GM18909 (cell line): Measurements from ENCODE around the gene APLP2.

ENCODE experiments used
- ATAC-seq: cut with Tn5 transposase; IDR thresholded peaks from one replicate; pipeline ENCODE4 v1.9.1; 2021; ENCODE audit warnings: mild to moderate bottlenecking; ENCODE audit not compliant: unreplicated experiment, poor library complexity

Gene APLP2

DNA sequence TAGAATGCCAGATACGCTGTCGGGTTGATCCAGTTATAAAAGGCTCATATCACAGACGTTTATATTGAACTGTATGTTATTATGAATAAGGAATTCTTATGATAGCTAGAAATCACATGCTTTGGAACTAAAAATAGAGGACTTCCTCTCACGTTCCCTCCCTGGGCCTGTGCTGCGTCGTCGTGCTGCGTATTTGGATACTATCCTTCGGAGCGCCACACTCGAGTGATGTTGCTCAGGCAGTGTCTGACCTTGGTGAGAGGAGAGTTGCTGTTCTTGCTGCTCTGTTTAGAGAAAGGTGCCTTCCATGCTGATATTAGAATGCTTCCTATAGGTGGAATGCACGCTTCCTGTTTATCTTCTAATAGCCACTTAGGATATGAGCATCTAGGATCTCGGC lies 69.7 kb downstream of the APLP2 start:
- no peak for ATAC-seq

DNA sequence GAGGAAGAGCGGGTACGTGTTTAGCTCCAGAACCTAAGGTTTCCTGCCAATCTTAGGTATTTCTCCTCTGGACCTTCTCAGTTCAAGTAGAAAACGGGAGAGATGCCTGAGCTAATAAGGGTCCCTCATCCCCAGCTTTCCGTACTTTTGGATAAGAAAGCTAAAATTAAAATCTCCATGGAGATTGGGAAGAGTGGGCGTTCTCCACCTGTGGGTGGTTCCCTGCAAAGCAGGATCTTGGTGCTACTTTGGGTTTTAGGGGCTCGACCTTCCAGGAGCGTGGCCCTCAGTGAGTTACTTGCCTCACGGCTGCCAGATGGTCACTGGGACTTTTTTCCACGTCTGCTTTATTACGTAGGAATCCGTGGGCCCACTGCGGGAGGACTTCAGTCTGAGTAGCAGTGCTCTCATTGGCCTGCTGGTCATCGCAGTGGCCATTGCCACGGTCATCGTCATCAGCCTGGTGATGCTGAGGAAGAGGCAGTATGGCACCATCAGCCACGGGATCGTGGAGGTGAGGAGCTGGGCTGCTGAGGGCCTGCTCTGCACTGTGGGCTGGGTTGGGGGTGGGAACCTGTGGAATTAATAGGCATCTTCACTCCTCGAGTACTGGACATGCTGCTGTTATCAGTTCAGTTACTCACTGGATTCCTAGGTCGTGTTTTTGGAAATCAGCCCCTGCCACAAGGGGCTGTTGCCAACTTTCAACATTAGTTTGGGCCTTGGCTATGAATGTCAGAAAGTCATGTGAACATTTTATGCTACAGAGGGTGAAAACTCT lies 72.1 kb downstream of the APLP2 start:
- ATAC-seq: no peak

DNA sequence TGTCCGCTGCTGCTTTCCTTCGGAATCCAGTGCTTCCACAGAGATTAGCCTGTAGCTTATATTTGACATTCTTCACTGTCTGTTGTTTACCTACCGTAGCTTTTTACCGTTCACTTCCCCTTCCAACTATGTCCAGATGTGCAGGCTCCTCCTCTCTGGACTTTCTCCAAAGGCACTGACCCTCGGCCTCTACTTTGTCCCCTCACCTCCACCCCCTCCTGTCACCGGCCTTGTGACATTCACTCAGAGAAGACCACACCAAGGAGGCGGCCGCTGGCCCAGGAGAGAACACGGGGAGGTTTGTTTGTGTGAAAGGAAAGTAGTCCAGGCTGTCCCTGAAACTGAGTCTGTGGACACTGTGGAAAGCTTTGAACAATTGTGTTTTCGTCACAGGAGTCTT lies 74.4 kb downstream of the APLP2 start:
- no peak for ATAC-seq

DNA sequence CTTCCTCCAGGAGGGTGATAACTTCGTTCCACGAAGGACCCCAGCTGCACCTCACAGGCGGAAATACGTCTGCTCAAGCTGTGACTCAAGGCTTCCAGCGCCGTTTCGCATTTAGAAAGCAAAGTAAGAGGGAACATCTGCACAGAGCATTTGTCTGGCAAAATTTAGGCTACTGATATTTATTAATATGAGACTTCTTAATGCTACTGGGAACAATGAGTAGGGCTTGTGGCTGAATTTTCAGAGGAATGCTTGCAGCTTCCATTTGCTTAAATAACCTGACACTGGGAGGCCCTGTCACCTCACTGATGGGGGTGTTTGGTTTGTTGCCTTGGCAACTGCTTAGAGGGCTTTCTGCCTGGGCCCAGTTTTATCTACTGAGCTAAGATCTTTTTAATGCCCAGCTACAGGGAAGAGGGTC lies 75.2 kb downstream of the APLP2 start:
- no peak for ATAC-seq

DNA sequence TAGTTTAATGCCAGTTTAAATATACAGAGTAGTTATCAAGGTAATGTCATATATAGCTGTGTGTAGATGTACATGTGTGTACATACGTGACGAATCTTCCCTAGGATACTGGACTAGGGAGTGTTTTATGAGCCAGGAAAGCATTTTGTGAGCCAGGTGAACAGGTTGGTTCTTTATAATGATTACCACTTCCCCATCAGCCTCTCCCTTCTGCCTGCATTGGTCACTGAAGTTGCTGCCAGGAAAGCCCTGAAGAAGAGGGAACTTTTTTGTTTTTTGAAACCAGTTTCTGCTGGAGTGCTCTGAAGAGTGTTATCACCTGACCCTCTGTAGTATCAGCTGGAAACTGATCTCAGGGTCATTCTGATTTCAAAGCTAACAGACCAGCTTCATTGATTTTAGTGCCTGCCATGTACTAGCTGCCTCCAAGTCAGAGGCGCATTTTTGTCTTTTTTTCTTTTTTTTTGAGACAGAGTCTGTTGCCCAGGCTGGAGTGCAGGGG lies 75.7 kb downstream of the APLP2 start:
- no peak for ATAC-seq

DNA sequence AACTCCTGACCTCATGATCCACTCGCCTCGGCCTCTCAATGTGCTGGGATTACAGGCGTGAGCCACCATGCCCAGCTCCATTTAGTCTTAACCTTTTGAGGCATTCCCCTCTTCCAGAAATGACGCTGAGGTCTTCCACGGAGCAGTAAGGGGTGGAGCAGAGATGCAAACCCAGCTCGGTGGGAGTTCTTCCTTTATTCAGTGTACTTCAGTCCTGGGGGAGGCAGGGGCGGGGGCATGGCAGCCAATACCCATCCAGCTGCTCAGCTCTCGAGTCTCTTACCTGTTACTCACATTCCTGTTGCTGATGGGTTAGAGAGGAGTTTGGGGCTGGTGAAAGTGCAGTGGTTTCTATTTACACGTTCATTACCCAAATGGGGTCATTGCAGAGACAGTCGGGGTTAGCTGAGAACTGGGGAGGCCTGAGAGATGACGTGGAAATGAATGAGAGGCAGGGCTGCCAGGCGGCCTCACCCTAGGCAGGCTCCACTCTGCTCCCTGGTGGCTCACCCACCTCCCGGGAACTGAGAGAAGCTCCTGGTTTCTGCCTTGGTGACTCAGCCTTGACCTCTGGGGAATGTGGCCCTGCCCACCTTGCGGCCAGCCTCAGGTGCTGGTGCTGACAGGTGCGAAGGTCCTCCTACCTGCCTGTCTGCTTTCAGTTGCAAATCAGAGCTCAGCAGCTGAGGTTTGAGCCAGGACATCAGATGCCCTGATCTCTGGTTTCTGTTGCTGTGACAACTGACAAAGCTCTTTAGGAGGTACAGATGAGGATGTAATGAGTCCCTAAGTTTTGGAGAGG lies 76.5 kb downstream of the APLP2 start:
- ATAC-seq: peak; percentile 49

DNA sequence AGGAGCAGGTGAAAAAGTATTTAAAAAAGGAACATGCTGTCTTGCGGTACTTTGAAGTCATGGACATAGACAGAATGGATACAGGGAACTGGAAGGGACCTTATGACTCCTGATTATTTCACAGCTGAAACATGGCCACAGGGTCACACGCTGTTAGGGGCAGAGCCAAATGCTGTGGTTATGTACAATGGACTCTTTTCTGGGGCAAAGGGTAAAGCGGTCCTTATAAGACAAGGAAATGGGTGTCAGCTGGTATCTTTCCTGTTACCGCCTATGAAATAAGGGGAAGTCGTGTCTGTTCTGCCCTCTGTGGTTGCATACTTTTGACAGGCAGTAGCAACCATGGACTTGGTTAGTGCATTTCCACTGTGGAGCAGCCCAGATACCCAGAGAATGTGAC lies 77.1 kb downstream of the APLP2 start:
- peak; percentile 36 for ATAC-seq

DNA sequence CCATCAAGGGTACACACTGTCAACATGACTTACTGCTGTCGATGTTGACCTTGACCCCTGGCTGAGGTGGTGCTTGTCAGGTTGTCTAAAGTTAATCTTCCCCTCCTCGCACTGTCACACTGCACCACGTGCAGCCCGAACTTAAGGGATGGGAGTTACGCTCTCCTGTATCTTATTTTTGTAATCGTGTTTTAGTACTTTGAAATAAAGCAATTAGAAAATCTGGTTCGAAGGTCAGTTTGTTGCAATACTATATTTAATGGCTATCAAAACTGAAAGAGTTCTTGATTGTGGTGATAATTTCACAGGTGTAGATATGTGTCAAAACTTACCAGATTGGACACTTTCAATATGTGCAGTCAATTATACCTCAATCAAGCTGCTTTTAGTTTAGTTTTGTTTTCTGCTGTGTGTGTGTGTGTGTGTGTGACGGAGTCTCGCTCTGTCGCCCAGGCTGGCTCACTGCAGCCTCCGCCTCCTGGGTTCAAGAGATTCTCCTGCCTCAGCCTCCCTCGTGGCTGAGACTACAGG lies 79.2 kb downstream of the APLP2 start:
- ATAC-seq: no peak

DNA sequence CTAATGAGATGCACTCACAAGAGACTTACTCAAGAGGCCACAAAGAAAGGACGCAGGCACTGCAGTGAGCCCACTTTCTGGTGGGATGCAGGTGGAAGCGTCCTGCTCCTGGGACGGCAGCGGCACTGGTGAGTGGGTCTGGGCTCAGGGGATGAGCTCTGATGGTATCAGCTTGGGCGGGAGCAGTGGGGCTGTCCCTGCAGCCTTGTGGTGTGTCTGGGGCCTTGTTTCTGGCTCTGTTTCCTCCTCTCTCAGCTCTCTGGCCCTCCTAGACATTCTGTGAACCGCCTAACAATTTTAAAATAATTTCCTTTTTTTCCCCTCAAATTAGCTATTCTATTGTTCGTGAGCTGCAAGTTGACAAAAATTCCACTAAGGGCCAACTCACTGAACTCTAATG lies 81.1 kb downstream of the APLP2 start:
- no peak for ATAC-seq

DNA sequence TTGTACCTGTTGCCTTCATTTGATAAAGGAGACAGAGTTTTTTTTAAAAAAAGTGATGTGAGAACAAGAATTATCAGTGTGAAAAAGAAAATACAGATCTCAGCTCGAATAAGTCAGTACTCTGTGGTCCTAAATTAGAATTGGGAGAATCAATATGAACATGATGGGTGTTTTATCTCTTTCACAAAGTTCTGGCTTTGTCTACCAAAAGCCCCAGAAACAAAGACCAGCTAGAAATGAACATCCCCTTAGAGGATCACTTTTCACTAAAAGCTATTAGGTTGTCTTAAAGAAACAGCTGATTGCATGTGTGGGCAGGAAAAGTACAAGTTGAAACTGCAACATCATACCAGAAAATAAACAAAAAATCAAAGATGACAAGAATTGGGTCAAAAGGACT lies 81.5 kb downstream of the APLP2 start:
- ATAC-seq: no peak

DNA sequence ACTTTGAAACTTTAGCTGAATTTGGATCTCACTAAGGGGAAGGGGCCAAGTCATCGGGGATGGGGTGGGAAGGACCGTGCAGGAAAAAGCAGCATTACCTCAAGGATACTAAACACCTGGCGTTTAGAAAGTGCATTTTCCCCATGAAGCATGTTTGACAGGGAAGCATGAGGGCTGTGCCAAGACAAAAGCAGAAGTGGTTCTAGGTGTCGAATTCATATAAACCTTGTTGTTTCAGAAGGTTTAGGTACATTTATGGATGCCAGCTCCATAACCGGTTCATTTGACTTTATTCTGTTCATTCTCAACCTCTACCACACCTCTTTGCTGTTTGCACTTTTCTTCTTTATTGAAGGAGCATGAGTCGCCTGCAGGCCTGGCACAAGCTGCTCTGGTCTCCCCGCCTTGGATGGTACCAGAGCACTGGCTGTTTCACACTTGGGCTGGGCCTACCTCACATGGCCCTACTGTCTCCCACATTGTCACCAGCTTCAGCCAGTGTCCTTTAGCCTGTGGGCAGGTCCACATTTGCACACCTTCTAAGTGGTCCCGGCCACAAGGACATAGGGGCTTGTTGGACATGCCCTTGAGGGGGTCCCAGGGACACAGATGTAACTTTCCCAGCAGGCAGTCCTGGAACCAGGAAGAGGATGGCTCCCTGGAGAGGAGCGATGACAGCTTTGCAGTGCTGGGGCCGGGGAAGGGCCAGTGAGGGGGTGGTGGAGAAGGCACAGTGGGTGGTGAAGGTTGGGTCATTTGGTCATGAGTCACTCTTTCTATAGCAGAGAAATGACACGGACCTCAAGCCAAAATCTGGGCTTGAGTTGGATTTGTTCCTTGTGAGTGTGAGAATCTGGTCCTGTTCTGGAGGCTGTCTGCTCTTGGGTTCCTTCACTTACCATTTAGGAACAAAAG lies 86.7 kb downstream of the APLP2 start:
- no peak for ATAC-seq

DNA sequence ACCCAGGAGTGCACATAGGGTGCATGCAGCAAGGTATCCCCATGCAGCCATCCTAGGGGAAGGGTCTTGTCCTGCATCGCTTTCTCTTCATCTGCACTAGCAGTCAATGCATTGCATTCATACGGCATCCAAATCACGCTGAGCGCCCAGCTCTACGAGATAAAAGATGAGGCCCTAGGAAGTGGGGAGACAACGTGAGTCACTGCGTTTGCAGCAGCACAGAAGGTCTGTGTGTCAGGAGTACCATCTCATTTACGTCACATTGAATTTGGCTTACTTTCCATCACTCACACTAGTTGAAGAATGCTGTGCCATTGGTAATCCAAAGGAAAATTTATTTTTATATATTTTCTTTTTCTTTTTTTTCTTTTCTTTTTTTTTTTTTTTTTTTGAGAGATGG lies 87.4 kb downstream of the APLP2 start:
- ATAC-seq: no peak

DNA sequence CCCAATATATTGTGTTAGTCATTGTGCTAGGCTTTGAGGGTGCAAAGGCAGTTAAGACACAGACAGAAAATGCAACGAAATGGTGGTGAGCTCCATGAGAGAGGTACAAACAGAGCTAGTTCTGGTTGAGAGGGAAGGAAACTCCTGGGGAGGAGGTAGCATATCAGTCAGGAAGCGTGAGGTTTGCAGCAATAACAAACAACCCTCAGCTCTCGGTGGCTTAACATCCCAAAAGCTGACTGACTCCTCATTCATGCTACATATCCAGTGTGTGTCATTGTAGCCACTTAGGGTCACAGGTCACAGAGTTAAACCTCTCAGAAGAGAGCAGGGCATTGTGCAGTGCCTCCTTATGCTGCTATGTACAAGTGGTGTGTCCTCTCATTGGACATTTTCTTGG lies 88.1 kb downstream of the APLP2 start:
- no peak for ATAC-seq

DNA sequence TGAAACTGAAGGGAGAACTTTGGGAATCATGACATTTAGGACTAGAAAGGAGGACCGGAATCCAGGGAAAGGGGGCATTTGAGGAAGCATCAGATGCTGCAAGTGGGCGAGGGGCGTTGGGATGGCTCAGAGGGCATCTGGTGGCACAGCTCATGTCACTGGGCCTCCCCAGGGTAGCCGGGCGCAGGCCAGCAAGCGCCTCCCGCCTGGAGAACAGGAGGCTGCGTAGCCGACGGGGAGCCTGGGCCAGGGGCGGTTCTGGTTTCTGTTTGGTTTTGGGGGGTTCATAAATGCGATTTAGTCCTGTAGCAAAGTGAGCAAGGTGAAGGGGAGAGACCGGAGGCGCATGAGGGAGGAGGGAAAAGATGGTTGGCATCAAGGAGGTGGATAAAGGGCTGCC lies 89.4 kb downstream of the APLP2 start:
- ATAC-seq: no peak

DNA sequence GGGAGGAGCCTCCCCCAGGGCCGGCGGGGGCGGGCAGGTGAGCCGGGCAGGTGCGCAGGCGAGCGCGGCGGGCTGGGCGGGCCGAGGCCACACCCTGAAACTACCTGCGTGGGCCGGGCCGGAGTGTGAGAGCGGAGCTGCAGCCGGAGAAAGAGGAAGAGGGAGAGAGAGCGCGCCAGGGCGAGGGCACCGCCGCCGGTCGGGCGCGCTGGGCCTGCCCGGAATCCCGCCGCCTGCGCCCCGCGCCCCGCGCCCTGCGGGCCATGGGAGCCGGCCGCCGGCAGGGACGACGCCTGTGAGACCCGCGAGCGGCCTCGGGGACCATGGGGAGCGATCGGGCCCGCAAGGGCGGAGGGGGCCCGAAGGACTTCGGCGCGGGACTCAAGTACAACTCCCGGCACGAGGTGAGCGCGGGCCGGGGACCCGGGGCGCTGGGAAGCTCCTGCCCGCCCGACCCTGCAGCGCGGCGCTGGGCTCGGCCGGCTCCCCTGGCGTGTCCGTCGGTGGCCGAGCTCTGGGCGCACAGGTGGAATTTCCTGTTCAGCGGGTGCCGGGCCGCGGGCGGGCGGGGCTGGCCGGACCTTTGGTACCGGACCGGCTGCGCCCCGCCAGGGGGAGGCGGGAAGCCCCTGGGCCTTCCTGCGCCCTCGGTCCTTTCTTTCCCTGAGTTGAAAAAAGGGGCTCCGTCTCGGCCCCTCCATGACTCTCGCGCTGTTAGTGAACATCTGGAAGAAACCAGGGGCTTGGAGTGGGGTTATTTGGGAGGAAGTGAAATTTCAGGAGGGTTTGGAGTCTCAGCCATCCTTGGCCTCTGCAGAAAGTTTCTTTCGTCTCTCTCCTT lies 90.2 kb downstream of the APLP2 start, which contains the start of gene ST14:
ST14 (plus strand) TSS at position 126 of the 841 bp plus-strand sequence; CDS start at position 324, 198 bp downstream.
- no peak for ATAC-seq

DNA sequence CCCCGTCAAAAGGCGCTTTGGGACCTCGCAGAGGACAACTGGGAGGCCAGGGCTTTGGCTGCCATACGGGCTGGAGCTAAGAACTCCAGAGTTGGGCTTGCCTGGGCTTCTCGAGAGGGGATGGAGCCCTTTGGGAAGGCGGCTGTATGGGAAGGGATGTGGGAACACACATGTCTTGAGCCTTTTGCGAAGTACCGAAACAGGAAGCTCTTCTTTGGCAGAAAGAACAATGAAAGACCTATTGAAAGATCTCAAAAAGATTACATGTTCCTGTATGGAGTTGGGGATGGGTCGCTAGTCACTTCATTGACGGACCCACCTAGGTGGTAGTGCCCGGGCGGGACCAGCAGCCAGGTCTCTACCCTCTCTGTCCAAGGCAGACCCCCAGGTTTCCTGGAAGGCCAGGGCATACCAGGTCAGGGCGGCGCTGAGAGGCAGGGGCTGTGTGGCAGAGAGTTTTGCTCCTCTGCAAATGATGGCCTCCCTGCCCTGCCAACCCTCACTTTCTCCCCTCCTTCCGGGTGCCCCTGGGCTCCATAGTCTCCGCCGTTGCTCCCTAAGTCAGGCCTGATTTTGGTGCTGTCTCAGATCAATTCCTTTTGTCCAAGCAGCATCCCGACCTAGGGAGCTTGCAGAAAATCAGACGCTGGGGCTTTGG lies 90.9 kb downstream of the APLP2 start:
- no peak for ATAC-seq

DNA sequence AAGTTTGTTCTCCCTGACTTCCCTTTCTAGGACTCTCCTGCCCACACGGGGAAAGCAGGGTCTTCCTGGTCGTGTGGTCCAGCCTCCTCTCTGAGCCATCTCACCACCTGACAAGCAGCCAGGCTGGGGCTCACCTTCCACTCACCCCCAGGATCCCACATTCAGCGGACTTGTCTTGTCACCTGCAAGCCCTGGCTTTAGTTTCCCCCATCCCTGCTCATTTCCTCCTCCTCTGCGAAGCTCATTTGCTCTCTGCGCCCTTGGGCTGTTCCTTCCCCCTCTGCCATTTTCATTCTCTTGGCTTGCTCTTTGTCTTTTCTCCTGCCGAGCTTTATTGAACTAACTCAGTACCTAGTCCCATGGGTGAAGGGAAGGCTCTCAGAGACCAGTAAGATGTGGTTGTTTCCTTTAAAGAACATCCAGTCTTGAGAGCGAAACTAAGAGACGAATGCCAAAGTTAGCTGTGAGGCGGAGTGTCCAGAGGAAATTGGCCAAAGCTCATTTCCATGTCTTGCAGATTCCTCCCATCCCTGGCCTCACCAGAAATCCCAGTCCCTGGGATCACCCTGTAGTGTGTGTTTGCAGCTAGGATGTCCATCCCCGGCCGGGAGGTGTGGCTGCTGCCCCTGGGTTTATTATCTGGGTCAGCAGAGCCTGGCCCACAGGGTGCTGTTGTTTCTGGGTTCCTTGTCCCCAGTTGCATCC lies 91.9 kb downstream of the APLP2 start:
- no peak for ATAC-seq

DNA sequence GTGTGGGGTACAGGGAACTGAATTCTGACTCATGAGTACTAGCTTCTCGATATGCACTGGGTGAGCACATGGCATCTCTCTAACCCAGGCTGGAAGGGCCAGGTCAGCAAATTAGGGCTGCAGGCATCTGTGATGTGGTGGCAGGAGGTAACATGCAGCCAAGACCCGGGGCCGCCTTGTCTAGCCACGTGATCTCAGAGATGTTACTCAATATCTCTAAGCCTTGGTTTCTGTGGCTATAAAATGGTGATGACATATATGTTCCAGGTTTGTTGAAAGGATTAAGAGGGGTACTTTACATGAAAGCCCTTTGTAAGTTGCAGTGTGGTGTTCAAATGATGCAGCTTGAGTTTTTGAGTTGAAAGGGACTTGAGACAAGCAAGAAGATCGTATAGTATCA lies 93.0 kb downstream of the APLP2 start:
- ATAC-seq: no peak
